ENCODE data around the gene TPCN2. TPM values are rescaled to one million over a fixed set of nuclear protein-coding genes. Genes with fewer than 3 reads are reported as not detected.

The TPCN2 gene
- total and polyA plus RNA-seq, 2 of the 8 experiments (the other 6 are each of a cell fraction or from before 2014, with no cell fraction given) = 9.7 to 18.6 TPM

GRCh38 chr11:69076129-69076791 lies 27.5 kb downstream of the TPCN2 start:
- no peak overlapping the region for H2BK120ac ChIP-seq (replicated peaks; ENCODE audit: low read depth, low read length)
- no peak overlapping the region for H2AK5ac ChIP-seq (ENCODE audit: low read depth, low read length)
- no peak overlapping the region for H2AFZ ChIP-seq (ENCODE audit: low read length)
- no peaks in the 10 kb centered on the region for H3K23me2 ChIP-seq (ENCODE audit: low read depth, low read length)
- POLR2A ChIA-PET (ENCODE audit: partially characterized antibody) = interaction anchor here (0.8 kb wide), 1 partner anchor 591 kb away, joined by 3 read pairs; no protein-coding TSS in a partner anchor
- FAIRE-seq = no peak
- no peak overlapping the region for H4K5ac ChIP-seq (ENCODE audit: insufficient read length, low read depth, low read length)
- no peak overlapping the region for H4K8ac ChIP-seq (ENCODE audit: extremely low read depth, insufficient read depth, low read length)
- no peak overlapping the region for H3K18ac ChIP-seq (ENCODE audit: extremely low read depth, low read length)
- H3K56ac ChIP-seq (replicated peaks; ENCODE audit: insufficient read length, low read depth, low read length) = no peak overlapping the region
- H3K27me3 ChIP-seq (replicated peaks in 1 of 4; ENCODE audit: control insufficient read depth in 3 of 4, extremely low read depth in 1 of 4, insufficient read depth in 3 of 4, low read length in 3 of 4) = no peaks in the 10 kb centered on the region
- H3K4ac ChIP-seq (replicated peaks; ENCODE audit: insufficient read length, low read depth, low read length) = no peak overlapping the region
- no peak overlapping the region for H3K23ac ChIP-seq (ENCODE audit: insufficient read length)
- 0 out of 2 replicates have a peak overlapping the region, but pooled peaks have one; percentile 18 for H2BK12ac ChIP-seq (ENCODE audit: low read depth, low read length)
- no peak overlapping the region for H3K14ac ChIP-seq (ENCODE audit: insufficient read length)
- no peak for DNase-seq (ENCODE audit: low read depth in 1 of 2, low spot score in 2 of 2)
- H3K4me2 ChIP-seq (ENCODE audit: insufficient read depth in 1 of 2, low read depth in 2 of 2, low read length in 2 of 2) = no peak overlapping the region
- no peak overlapping the region for H2BK20ac ChIP-seq (ENCODE audit: low read length)
- H3K4me3 ChIP-seq (ENCODE audit: extremely low read depth in 1 of 4, insufficient read depth in 2 of 4, low read depth in 3 of 4, low read length in 4 of 4) = no peak overlapping the region
- peaks cover 7% of the 10 kb centered on the region in 2 experiments for H4K20me1 ChIP-seq (replicated peaks in 1 of 2; ENCODE audit: control insufficient read depth in 1 of 2, insufficient read depth in 2 of 2, low read length in 2 of 2)
- CTCF ChIA-PET (ENCODE audit: partially characterized antibody) = interaction anchor here (0.9 kb wide), 1 partner anchor 11 kb away, joined by 3 read pairs; no protein-coding TSS in a partner anchor
- 81% methylated on average over 10 of the region's 20 CpGs; no CpG with 5 or more reads in 1 of the 2 experiments for whole genome bisulfite sequencing, 2 experiments (ENCODE audit: extremely low coverage in 1 of 2, insufficient coverage in 1 of 2, insufficient read length in 1 of 2, insufficient replicate concordance in 2 of 2, low coverage in 1 of 2, low lambda C conversion rate in 2 of 2, missing lambda C conversion rate in 1 of 2)
- H3K27ac ChIP-seq (ENCODE audit: low read depth, low read length) = no peak overlapping the region
- no peak overlapping the region for H4K91ac ChIP-seq (replicated peaks; ENCODE audit: insufficient read length, low read length)
- no peak overlapping the region for H2BK15ac ChIP-seq (ENCODE audit: low read length)
- no peaks in the 10 kb centered on the region for H3K4me1 ChIP-seq (replicated peaks in 1 of 4; ENCODE audit: control insufficient read depth in 3 of 4, insufficient read depth in 4 of 4, low read length in 3 of 4)
- H3K79me1 ChIP-seq (ENCODE audit: low read depth, low read length) = no peaks in the 10 kb centered on the region
- no peaks in the 10 kb centered on the region for H3K9me3 ChIP-seq (ENCODE audit: insufficient read depth in 2 of 2, low read depth in 1 of 2, low read length in 1 of 2)
- H3K79me2 ChIP-seq (ENCODE audit: control insufficient read depth in 1 of 2, insufficient read depth in 2 of 2, low read length in 2 of 2) = no peaks in the 10 kb centered on the region
- peaks cover 2 to 9% (median 5%) of the 10 kb centered on the region in 4 experiments; a peak in 5 of 8 replicates for H3K36me3 ChIP-seq (ENCODE audit: control insufficient read depth in 2 of 4, insufficient read depth in 4 of 4, low read length in 3 of 4)
- no peak overlapping the region; the same call in 1 of the 2 replicates for H2BK5ac ChIP-seq (ENCODE audit: low read depth, low read length)
- H3K9ac ChIP-seq (replicated peaks in 1 of 4; ENCODE audit: extremely low read depth in 1 of 4, low read depth in 3 of 4, low read length in 3 of 4) = no peak overlapping the region
- TF ChIP-seq GABPA (IDR thresholded peaks at IDR 0.05; ENCODE audit: borderline replicate concordance, insufficient read depth, low read length) (no peak), TAF7 (optimal IDR thresholded peaks at IDR 0.05; ENCODE audit: borderline replicate concordance, low read depth, low read length) (no peak), BACH1 (IDR thresholded peaks at IDR 0.05; ENCODE audit: low read length) (no peak), TEAD4 (IDR thresholded peaks at IDR 0.05; ENCODE audit: low read depth, low read length) (no peak)
